ENCODE data around the gene CYB561. TPM values are rescaled to one million over a fixed set of nuclear protein-coding genes. Genes with fewer than 3 reads are reported as not detected.

CYB561 gene
- total RNA-seq, 1 experiment from 2014 or later = 67.6 TPM

DNA sequence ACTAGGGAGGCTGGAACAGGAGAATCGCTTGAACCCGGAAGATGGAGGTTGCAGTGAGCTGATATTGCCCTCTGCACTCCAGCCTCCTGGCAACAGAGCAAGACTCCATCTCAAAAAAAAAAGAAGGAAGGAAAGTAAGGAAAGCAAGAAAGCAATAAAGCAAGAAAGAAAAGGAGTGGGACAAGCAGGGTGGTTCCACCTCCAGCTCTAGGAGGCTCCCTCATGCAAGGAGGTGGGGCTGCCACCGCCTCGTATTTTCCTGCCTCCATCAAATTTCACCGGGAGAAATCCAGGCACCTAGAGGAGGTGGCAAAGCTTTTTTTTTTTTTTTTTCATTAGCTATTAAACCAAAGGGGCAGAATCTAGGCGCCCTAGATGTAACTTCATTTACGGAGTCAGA is 1.0 kb downstream of the CYB561 start (continued):
- TF ChIP-seq, protein P1, sequence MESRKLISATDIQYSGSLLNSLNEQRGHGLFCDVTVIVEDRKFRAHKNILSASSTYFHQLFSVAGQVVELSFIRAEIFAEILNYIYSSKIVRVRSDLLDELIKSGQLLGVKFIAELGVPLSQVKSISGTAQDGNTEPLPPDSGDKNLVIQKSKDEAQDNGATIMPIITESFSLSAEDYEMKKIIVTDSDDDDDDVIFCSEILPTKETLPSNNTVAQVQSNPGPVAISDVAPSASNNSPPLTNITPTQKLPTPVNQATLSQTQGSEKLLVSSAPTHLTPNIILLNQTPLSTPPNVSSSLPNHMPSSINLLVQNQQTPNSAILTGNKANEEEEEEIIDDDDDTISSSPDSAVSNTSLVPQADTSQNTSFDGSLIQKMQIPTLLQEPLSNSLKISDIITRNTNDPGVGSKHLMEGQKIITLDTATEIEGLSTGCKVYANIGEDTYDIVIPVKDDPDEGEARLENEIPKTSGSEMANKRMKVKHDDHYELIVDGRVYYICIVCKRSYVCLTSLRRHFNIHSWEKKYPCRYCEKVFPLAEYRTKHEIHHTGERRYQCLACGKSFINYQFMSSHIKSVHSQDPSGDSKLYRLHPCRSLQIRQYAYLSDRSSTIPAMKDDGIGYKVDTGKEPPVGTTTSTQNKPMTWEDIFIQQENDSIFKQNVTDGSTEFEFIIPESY (IDR thresholded peaks at IDR 0.05; ENCODE audit: extremely low read depth, insufficient replicate concordance, low read length) = no peak
- TF ChIP-seq YY1 (IDR thresholded peaks at IDR 0.05; ENCODE audit: extremely low read depth, insufficient replicate concordance, low read depth, low read length) = no peak
- TF ChIP-seq POLR2AphosphoS5 (IDR thresholded peaks at IDR 0.05; ENCODE audit: low read depth, low read length) = no peak
- TF ChIP-seq SRF (IDR thresholded peaks at IDR 0.05; ENCODE audit: low read depth) = no peak
- no peak for TF ChIP-seq SIN3A (IDR thresholded peaks at IDR 0.05; ENCODE audit: low read depth)
- no peak for TF ChIP-seq SP1 (IDR thresholded peaks at IDR 0.05; ENCODE audit: low read depth)
- no peak for TF ChIP-seq ZNF274 (IDR thresholded peaks at IDR 0.05; ENCODE audit: low read depth, low read length)

DNA sequence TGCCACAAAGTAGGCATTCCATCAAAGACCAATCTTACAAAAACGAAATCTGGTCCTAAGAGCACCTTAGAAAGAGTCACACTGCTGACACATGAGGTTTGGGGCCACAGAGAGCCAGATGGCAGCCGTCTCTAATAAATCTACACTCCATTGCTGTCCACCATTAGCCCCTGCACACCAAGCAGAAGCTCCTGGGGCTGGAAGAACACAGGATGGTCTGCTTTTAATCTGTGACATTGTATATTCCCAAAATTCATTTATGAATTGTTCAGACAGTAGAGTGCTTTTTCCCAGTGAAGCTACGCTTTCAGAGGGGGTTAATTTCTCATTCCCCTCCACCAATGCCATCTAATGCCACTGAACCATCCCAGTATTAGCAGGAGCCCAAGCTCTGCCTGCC is 1.6 kb downstream of the CYB561 start:
- H4K20me1 ChIP-seq (ENCODE audit: insufficient read depth) = no peaks in the 10 kb centered on the region
- H3K4me1 ChIP-seq (ENCODE audit: control insufficient read depth in 1 of 2, insufficient read depth in 2 of 2, low read length in 2 of 2) = peaks cover 15 to 28% of the 10 kb centered on the region in 2 experiments
- no peaks in the 10 kb centered on the region for H3K27me3 ChIP-seq (ENCODE audit: insufficient read depth, low read length)
- peak overlapping the region; percentile 98 for H3K4me2 ChIP-seq (ENCODE audit: low read length)
- CTCF ChIA-PET = interaction anchor here (1.2 to 3.4 kb wide), 6 partner anchors 9 to 168 kb away, joined by 5 to 43 read pairs (median 10); partner anchors contain the start of gene ACE
- no peak for DNase-seq (ENCODE audit: low read depth, low spot score)
- intact Hi-C loops (cut with micrococcal nuclease) = no loop called here
- peaks cover 58% of the 10 kb centered on the region for H3K79me2 ChIP-seq (ENCODE audit: insufficient read depth, low read length)
- BruUV-seq (replicated peaks) = no TSS peak
- peak overlapping the region; percentile 87 for H3K9ac ChIP-seq (ENCODE audit: low read length)
- POLR2A ChIA-PET = interaction anchor here (0.7 to 4.8 kb wide), 4 partner anchors 10 to 177 kb away, joined by 3 to 23 read pairs (median 4); partner anchors contain the start of gene MAP3K3
- H3K9me2 ChIP-seq (ENCODE audit: insufficient read depth) = no peaks in the 10 kb centered on the region
- RAD21 ChIA-PET (ENCODE audit: low non-redundant PET in 1 of 2, low total read pairs in 2 of 2, uncharacterized antibody in 2 of 2, unreplicated experiment in 2 of 2) = interaction anchor here (1.1 to 2.8 kb wide), 2 partner anchors 34 to 168 kb away, joined by 4 to 12 read pairs; no protein-coding TSS in a partner anchor
- 0 out of 4 replicates have a peak overlapping the region, but pooled peaks of 1 of the 2 experiments have one; percentile 86 for H3K4me3 ChIP-seq (replicated peaks in 1 of 2; ENCODE audit: low read depth in 1 of 2, low read length in 2 of 2)
- no peak for ATAC-seq
- H2AFZ ChIP-seq (ENCODE audit: low read depth, low read length, poor library complexity, severe bottlenecking) = no peak overlapping the region
- no peaks in the 10 kb centered on the region for H3K36me3 ChIP-seq (ENCODE audit: control insufficient read depth in 1 of 2, insufficient read depth in 2 of 2, low read length in 2 of 2)
- H3K27ac ChIP-seq (ENCODE audit: low read depth, low read length) = no peak overlapping the region
- H3K9me3 ChIP-seq (ENCODE audit: control insufficient read depth in 1 of 2, insufficient read depth in 1 of 2, low read depth in 1 of 2, low read length in 2 of 2) = no peaks in the 10 kb centered on the region
- TF ChIP-seq, protein P2, sequence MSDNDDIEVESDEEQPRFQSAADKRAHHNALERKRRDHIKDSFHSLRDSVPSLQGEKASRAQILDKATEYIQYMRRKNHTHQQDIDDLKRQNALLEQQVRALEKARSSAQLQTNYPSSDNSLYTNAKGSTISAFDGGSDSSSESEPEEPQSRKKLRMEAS (IDR thresholded peaks at IDR 0.05) = no peak
- TF ChIP-seq, protein P1 (IDR thresholded peaks at IDR 0.05; ENCODE audit: extremely low read depth, insufficient replicate concordance, low read length) = no peak
- no peak for TF ChIP-seq ZFX (IDR thresholded peaks at IDR 0.05)
- no peak for TF ChIP-seq SP1 (IDR thresholded peaks at IDR 0.05; ENCODE audit: low read depth)
- no peak for TF ChIP-seq TCF7L2 (IDR thresholded peaks at IDR 0.05; ENCODE audit: borderline replicate concordance, extremely low read depth, insufficient read depth, insufficient read length)
- TF ChIP-seq, protein P3, sequence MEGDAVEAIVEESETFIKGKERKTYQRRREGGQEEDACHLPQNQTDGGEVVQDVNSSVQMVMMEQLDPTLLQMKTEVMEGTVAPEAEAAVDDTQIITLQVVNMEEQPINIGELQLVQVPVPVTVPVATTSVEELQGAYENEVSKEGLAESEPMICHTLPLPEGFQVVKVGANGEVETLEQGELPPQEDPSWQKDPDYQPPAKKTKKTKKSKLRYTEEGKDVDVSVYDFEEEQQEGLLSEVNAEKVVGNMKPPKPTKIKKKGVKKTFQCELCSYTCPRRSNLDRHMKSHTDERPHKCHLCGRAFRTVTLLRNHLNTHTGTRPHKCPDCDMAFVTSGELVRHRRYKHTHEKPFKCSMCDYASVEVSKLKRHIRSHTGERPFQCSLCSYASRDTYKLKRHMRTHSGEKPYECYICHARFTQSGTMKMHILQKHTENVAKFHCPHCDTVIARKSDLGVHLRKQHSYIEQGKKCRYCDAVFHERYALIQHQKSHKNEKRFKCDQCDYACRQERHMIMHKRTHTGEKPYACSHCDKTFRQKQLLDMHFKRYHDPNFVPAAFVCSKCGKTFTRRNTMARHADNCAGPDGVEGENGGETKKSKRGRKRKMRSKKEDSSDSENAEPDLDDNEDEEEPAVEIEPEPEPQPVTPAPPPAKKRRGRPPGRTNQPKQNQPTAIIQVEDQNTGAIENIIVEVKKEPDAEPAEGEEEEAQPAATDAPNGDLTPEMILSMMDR (IDR thresholded peaks at IDR 0.05 in 2 of 3, conservative IDR thresholded peaks at IDR 0.05 in 1 of 3; ENCODE audit: borderline replicate concordance in 1 of 3, insufficient read depth in 1 of 3, low read depth in 2 of 3, low read length in 2 of 3) = no peak
- TF ChIP-seq, protein P4, sequence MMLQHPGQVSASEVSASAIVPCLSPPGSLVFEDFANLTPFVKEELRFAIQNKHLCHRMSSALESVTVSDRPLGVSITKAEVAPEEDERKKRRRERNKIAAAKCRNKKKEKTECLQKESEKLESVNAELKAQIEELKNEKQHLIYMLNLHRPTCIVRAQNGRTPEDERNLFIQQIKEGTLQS (IDR thresholded peaks at IDR 0.05) = no peak
- TF ChIP-seq SRF (IDR thresholded peaks at IDR 0.05; ENCODE audit: low read depth) = no peak
- no peak for TF ChIP-seq ZNF274 (IDR thresholded peaks at IDR 0.05; ENCODE audit: low read depth, low read length)

All from HCT116 (cell line).